22Rv1 (cell line): Measurements from ENCODE around the gene DNAJC10.

Experiments
- ZFX ChIP-seq: fragments of 450-650 bp; IDR thresholded peaks from 2 replicates; pipeline ENCODE4 v1.6.1; 2017; ENCODE audit warnings: antibody characterized with exemption, borderline replicate concordance
- TF ChIP-seq, protein P1 (sequence below): fragments of 450-650 bp; IDR thresholded peaks from 2 replicates; pipeline ENCODE4 v1.5.1; 2017; ENCODE audit warnings: mild to moderate bottlenecking

GRCh38 chr2:182741620-182742019, 25.6 kb downstream of the DNAJC10 start:
- TF ChIP-seq, protein P1, sequence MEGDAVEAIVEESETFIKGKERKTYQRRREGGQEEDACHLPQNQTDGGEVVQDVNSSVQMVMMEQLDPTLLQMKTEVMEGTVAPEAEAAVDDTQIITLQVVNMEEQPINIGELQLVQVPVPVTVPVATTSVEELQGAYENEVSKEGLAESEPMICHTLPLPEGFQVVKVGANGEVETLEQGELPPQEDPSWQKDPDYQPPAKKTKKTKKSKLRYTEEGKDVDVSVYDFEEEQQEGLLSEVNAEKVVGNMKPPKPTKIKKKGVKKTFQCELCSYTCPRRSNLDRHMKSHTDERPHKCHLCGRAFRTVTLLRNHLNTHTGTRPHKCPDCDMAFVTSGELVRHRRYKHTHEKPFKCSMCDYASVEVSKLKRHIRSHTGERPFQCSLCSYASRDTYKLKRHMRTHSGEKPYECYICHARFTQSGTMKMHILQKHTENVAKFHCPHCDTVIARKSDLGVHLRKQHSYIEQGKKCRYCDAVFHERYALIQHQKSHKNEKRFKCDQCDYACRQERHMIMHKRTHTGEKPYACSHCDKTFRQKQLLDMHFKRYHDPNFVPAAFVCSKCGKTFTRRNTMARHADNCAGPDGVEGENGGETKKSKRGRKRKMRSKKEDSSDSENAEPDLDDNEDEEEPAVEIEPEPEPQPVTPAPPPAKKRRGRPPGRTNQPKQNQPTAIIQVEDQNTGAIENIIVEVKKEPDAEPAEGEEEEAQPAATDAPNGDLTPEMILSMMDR = no peak
- no peak for TF ChIP-seq ZFX
